ENCODE measurements around the gene CELA3A.
"Not testable (repeated sequence)": the region's sequence is repeated elsewhere in the genome, so short reads cannot be mapped to it uniquely, and the experiment has no call there.

Gene CELA3A

GRCh38 chr1:22001409-22001808 lies at the start of gene CELA3A:
Gene CELA3A (plus strand): TSS chr1:22001657. CDS start chr1:22001675, 18 bp downstream.
- no peak for DNase-seq

- no peak for DNase-seq
Measured at GRCh38 chr1:21952786-21953520, 48.5 kb upstream of the CELA3A start.

GRCh38 chr1:21955058-21955457 lies 46.4 kb upstream of the CELA3A start:
- no peak for DNase-seq

- no peak for DNase-seq
Measured at GRCh38 chr1:21955501-21956281, 45.8 kb upstream of the CELA3A start.

- no peak for DNase-seq
Measured at GRCh38 chr1:21956720-21957552, 44.5 kb upstream of the CELA3A start.

- DNase-seq = no peak
Measured at GRCh38 chr1:21961337-21961736, 40.1 kb upstream of the CELA3A start.

- DNase-seq = no peak
Measured at GRCh38 chr1:21961799-21962198, 39.7 kb upstream of the CELA3A start.

- peak; percentile 38 for DNase-seq
Measured at GRCh38 chr1:21963477-21964217, 37.8 kb upstream of the CELA3A start.

- peak; percentile 65 for DNase-seq
Measured at GRCh38 chr1:21966247-21967000, 35.0 kb upstream of the CELA3A start.

GRCh38 chr1:21967216-21967615 lies 34.2 kb upstream of the CELA3A start:
- not testable (repeated sequence) for DNase-seq

GRCh38 chr1:21969066-21969465 lies 32.4 kb upstream of the CELA3A start:
- not testable (repeated sequence) for DNase-seq

- DNase-seq = not testable (repeated sequence)
Measured at GRCh38 chr1:21970523-21970922, 30.9 kb upstream of the CELA3A start.

- DNase-seq = not testable (repeated sequence)
Measured at GRCh38 chr1:21972973-21973441, 28.4 kb upstream of the CELA3A start.

GRCh38 chr1:21973948-21974347 lies 27.5 kb upstream of the CELA3A start:
- not testable (repeated sequence) for DNase-seq

- not testable (repeated sequence) for DNase-seq
Measured at GRCh38 chr1:21974699-21975098, 26.8 kb upstream of the CELA3A start.

- DNase-seq = not testable (repeated sequence)
Measured at GRCh38 chr1:21975296-21975695, 26.2 kb upstream of the CELA3A start.

GRCh38 chr1:21976703-21977239 lies 24.7 kb upstream of the CELA3A start, which contains the start of gene CELA3B:
Gene CELA3B (plus strand): TSS chr1:21977022. CDS start chr1:21977040, 18 bp downstream.
- not testable (repeated sequence) for DNase-seq

GRCh38 chr1:21978209-21978608 lies 23.2 kb upstream of the CELA3A start:
- not testable (repeated sequence) for DNase-seq

- DNase-seq = not testable (repeated sequence)
Measured at GRCh38 chr1:21980515-21981220, 20.8 kb upstream of the CELA3A start.

GRCh38 chr1:21981253-21981652 lies 20.2 kb upstream of the CELA3A start:
- not testable (repeated sequence) for DNase-seq

All from HCEC 1CT (cell line).